ENCODE data around the gene CLEC11A.
"Not testable (repeated sequence)": the region's sequence is repeated elsewhere in the genome, so short reads cannot be mapped to it uniquely, and the experiment has no call there.

DNA sequence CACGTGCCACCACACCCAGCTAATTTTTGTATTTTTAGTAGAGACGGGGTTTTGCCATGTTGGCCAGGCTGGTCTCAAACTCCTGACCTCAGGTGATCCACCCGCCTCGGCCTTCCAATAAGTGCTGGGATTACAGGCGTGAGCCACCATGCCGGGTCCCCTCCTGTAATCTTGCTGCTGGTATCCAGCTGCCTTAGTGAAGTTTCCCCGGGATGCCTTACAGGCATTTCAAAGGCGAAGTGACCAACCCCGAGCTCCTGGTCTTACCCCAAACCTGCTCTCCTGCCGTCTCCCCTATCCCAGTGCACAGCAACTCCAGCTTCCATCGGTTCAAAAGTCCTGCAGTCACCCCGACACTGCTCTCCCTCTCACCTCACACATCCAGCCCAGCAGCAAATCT lies 43.6 kb downstream of the CLEC11A start:
- not testable (repeated sequence) for TF ChIP-seq MYC (IDR thresholded peaks at IDR 0.05; ENCODE audit: low read depth, low read length); MYC (CRISPR knock-in tag; IDR thresholded peaks at IDR 0.05; ENCODE audit: borderline replicate concordance, low read depth); POLR2AphosphoS5 (IDR thresholded peaks at IDR 0.05; ENCODE audit: control insufficient read depth, insufficient read depth, low read depth, low read length); ZNF780A (CRISPR knock-in tag; IDR thresholded peaks at IDR 0.05); ZNF431 (CRISPR knock-in tag; IDR thresholded peaks at IDR 0.05); CHD2 (IDR thresholded peaks at IDR 0.05; ENCODE audit: low read depth, low read length); NFE2L1 (tag; IDR thresholded peaks at IDR 0.05; ENCODE audit: borderline replicate concordance, low read depth); MYNN (IDR thresholded peaks at IDR 0.05); MYNN (CRISPR knock-in tag; IDR thresholded peaks at IDR 0.05)
- TF ChIP-seq, protein P1, sequence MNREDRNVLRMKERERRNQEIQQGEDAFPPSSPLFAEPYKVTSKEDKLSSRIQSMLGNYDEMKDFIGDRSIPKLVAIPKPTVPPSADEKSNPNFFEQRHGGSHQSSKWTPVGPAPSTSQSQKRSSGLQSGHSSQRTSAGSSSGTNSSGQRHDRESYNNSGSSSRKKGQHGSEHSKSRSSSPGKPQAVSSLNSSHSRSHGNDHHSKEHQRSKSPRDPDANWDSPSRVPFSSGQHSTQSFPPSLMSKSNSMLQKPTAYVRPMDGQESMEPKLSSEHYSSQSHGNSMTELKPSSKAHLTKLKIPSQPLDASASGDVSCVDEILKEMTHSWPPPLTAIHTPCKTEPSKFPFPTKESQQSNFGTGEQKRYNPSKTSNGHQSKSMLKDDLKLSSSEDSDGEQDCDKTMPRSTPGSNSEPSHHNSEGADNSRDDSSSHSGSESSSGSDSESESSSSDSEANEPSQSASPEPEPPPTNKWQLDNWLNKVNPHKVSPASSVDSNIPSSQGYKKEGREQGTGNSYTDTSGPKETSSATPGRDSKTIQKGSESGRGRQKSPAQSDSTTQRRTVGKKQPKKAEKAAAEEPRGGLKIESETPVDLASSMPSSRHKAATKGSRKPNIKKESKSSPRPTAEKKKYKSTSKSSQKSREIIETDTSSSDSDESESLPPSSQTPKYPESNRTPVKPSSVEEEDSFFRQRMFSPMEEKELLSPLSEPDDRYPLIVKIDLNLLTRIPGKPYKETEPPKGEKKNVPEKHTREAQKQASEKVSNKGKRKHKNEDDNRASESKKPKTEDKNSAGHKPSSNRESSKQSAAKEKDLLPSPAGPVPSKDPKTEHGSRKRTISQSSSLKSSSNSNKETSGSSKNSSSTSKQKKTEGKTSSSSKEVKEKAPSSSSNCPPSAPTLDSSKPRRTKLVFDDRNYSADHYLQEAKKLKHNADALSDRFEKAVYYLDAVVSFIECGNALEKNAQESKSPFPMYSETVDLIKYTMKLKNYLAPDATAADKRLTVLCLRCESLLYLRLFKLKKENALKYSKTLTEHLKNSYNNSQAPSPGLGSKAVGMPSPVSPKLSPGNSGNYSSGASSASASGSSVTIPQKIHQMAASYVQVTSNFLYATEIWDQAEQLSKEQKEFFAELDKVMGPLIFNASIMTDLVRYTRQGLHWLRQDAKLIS (CRISPR knock-in tag; IDR thresholded peaks at IDR 0.05): not testable (repeated sequence)
- TF ChIP-seq, protein P2, sequence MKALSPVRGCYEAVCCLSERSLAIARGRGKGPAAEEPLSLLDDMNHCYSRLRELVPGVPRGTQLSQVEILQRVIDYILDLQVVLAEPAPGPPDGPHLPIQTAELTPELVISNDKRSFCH (CRISPR knock-in tag; IDR thresholded peaks at IDR 0.05): not testable (repeated sequence)
- TF ChIP-seq, protein P2 (tag; IDR thresholded peaks at IDR 0.05): not testable (repeated sequence)
